Activated CD8-positive, alpha-beta memory T cell treated with anti-CD3 and anti-CD28 coated beads for 1 hour (primary cell): Measurements from ENCODE around the gene ZNF30.
"Not testable (repeated sequence)": the region's sequence is repeated elsewhere in the genome, so short reads cannot be mapped to it uniquely, and the experiment has no call there.

Experiments
- DNase-seq, 2 donors: peaks; one replicate each; pipeline ENCODE4 v3.0.0-alpha.2; 2020; ENCODE audit warnings: low read depth in 1 of 2; ENCODE audit errors: extremely low read depth in 1 of 2

The ZNF30 gene

DNA sequence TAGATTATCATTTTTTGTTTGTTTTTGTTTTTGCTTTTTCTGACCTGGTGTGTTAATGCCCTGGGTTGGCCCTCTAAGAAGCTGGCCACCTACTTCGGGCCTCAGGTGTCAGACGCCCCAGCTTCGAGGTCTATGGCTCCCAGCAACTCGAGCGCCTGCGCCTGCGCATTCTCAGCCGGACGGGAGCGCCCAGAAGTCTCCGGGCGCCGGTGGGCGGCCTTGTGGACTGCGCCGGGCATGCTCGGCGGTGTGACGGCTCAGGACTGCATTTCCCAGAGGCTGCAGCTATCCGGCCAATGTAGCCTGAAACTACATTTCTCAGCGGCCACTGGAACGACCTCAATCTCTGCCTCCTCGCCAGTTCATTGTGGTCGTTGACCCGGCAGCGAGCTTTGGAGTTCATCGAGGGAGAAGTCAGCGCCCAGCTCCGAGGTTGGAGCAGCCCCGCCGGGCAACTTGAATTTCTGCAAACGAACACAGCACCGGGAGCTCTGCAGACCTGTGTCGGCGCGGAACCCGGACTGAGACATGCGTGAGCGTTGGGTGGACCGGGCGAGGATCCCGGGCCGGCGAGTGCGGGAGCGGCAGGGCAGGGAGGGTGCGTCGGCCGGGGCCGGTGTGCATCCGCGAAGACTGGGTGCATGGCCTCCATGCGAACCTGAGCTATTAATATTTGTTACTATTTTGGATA is at the start of gene ZNF30:
ZNF30 (plus strand) TSS at position 219 of the 691 bp plus-strand sequence. CDS start 3,045 bp downstream, outside the sequence.
- peak; percentile 58 to 76 for DNase-seq

DNA sequence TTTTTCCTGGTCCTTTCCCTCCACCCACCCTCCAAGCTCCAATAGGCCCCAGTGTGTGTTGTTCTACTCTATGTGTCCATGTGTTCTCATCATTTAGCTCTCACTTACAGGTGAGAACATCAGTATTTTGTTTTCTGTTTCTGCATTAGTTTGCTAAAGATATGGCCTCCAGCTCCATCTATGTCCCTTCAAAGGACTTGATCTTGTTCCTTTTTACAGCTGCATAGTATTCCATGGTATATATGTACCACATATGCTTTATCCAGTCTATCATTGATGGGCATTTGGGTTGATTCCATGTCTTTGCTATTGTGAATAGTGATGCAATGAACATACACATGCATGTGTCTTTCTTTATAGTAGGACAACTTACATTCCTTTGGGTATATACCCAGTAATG is 47.1 kb upstream of the ZNF30 start:
- DNase-seq, result no peak

DNA sequence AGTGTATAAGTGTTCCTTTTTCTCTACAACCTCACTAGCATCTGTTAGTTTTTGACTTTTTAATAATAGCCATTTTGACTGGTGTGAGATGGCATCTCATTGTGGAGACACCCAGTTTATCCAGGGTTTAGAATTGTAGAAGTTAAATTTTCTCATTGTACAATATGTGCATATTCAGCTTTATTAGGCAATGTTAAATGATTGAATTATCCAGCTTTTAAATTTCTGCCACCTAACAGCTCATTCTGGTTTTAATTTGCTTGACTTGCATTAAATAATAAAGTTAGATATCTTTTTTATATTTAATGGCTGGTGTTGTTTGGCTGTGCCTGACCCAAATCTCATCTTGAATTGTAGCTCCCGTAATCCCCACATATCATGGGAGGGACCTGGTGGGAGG is 46.7 kb upstream of the ZNF30 start:
- DNase-seq, result no peak

DNA sequence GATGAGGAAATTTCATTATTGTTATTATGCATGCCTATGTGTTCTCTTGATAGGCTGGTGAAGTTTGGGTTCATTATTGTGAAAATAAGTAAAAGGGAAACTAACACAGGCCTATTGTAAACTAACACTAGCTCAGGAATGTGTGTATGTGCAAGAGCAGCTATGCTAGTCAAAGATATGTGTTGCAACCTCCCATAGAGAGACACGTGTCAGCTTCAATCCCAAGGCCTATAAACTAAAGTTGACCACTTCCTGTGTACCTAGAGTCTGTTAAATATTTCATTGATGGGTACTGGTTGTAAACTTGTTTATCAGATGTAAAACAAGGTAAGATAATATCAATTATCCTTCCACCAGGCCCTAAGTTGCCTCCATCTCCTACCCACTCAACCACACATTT is 44.7 kb upstream of the ZNF30 start:
- DNase-seq, result no peak

DNA sequence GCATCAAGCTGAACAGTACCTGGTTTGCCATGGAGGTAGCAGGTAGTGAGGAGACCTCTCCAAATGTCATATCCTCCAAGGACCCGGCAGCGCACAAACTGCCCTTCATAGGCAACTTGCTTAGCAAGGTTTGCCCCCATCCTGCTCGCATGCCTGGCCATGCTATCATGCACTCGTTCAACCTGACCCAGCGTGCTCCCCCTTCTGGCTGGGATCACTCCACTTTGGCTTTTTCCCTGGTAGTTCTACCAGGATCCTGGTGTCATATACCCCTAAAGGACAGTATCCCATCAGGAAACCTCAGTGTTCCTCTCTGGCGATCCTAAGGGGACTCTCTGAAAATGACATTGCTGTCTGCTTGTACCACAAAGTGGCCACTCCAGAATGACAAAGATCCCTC is 38.6 kb upstream of the ZNF30 start:
- DNase-seq, result no peak

DNA sequence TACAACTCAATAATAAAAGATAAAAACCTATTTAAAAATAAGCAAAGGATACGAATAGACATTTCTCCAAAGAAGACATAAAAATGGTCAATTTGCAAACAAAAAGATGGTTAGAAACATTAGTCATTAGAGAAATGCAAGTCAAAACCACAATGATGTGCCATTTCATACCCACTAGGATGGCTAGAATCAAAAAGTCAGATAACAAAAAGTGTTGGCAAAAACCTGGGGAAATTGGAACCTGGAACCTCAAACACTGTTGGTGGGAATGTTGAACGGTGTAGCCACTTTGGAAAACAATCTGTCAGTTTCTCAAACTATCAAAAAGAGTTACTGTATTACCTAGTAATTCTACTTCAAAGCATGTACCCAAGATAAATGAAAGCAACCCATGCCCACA is 26.5 kb upstream of the ZNF30 start:
- no peak for DNase-seq

DNA sequence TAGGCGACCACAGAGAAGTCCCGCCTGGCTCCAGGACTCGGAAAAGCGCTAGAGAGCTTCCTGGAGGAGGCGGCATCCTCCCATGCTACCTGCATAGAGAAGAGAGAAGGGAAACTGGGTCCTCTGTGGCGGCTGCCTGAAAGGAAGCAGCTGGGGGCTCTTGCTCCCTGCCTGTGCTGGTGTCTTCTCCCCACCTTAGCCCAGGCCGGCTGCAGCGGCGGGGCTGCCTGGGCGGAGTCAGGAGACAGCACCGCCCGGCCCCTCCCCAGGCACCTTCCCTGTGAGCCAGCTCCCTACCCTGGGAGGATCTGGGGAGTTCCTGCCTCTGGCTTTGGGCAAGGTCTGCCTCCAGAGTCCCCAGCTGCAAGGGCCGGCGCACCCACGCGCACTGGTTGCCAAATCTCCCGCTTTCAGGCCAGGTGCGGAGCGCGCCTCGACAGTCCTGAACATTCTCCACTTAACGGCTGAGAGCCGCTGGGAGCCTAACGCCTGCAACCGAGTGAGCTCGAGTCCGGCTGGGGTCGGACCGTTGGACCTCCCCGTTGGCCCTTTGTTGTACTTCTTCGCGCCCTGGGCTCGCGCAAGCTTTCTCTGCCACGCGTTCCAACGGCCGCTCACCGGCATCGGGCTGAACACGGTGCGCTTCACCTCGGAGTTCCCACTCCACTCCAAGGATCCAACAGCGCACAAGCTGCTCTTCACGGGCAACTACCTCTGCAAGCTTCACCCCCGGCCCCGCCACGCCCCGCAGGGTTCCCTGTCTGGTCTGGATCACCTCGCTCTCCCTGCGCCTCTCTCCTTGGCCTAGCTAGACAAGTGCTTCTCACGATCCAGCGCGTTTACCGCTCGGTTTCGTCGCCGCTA is 21.8 kb upstream of the ZNF30 start:
- no peak for DNase-seq

DNA sequence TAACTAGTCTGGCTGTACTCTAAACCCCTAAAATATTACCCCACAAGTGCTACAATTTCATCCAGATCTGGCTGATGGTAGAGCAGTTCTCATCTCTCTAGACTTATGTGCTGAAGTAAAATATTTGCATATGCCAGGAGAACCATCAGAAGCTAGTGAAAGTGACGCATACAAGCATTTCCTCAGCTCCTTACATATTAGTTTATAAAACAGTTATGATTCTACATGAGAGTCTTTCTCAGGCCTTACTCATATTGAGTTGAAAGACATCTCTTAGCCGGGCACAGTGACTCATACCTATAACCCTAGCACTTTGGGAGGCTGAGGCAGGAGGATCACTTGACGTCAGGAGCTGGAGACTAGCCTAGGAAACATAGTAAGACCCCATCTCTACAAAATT is 15.9 kb upstream of the ZNF30 start:
- DNase-seq, result no peak

DNA sequence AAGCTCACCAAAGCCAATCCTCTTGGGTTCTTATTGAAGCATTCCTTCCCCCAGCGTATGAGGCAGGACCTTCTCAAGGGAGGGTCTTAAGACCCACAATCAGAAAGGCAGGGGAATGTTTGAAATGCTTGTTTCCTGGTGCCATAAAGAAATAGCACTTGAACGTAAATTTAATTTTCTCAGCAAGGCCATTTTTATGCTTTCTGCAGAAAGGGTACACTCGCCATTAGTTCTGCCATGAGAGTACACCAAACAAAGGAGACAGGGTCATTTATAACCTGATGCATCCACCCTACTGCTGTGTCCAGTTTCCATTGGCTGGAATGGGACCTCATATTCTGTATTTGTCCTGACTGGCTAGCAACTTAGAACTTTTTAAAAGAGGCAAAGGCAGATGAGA is 9.6 kb upstream of the ZNF30 start:
- not testable (repeated sequence) for DNase-seq

DNA sequence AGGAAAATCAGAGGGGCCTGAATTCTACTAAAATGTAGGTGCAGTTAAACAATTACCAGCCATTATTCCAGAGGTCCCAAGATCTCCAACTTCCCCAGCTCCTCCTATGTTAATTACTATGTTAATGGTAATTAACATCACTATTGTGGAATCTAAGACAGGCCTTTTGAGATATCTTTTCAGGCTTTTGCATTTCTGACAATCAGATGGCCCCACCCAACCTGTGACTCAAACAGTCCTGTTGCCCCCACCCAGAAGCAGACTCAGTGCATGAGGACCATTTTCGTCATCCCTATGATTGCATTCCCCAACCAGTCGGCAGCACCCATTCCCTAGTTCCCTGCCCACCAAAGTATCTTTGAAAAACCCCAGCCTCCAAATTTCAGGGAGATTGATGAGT is 8.5 kb upstream of the ZNF30 start:
- DNase-seq, result no peak

DNA sequence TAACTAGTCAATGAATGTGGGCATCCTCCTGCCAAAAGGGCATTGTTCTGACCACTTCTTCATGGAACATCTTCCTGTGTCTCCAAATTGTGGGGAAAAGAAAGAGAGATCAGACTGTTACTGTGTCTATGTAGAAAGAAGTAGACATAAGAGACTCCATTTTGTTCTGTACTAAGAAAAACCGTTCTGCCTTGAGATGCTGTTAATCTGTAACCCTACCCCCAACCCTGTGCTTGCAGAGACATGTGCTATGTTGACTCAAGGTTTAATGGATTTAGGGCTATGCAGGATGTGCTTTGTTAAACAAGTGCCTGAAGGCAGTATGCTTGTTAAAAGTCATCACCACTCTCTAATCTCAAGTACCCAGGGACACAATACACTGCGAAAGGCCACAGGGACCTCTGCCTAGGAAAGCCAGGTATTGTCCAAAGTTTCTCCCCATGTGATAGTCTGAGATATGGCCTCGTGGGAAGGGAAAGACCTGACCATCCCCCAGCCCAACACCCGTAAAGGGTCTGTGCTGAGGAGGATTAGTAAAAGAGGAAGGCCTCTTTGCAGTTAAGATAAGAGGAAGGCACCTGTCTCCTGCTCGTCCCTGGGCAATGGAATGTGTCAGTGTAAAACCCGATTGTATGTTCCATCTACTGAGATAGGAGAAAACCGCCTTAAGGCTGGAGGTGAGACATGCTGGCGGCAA is 6.5 kb upstream of the ZNF30 start:
- not testable (repeated sequence) for DNase-seq

DNA sequence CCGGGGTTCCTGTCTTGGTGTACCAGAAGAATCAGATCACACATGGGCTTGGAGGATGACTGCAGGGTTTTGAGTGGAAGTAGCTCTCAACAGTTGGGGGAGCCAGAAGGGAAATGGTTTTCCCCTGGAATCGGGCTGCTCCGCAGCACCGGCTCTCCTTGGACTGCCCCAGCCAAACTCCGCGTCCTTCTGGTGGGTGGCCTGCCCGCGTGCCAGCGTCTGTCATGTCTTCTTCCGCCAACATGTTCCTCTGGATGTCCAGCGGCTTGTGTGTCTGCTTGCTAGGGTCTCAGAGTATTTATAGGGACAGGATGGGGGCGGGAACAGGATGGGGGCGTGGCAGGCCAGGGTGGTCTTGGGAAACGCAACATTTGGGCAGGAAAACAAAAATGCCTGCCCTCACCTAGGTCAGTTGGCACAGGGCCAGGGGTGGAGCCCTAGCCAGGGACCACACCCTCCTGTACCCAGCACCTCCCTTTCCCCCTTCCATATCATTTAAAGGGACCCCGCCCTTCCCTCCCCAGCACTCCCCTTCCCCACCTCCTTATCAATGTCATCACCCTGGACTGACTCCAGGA is 1.3 kb upstream of the ZNF30 start:
- no peak for DNase-seq

DNA sequence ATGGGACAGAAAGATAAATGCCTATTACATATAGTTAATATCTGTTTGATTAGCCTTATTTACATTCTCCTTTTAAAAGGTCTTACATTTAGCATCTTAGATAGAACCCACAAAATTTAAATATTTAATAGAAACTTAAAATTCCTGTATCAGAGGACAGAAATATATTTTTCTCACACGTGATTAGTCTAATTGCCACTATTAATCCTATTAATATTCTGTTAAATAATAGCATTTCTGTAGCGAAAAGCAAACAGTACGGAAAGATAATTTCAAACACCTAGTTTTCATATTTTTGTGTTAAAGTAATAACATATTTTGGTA is 380 bp upstream of the ZNF30 start:
- DNase-seq, result no peak

DNA sequence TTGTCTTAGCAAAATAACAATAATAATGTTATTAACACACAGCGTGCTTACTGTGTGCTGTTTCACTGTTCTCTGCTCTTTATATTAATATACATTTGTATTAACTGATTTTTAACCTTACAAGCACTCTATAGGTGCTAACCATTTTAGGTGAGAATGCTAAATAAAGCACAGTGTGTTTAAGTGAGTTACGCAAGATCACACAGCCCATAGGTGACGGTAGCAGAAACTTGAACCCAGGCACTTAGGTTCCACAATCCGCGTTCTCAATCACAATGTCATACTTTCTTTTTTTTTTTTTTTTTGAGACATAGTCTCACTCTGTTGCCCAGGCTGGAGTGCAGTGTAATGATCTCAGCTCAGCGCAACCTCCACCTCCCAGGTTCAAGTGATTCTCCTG is 5.8 kb downstream of the ZNF30 start:
- no peak for DNase-seq

DNA sequence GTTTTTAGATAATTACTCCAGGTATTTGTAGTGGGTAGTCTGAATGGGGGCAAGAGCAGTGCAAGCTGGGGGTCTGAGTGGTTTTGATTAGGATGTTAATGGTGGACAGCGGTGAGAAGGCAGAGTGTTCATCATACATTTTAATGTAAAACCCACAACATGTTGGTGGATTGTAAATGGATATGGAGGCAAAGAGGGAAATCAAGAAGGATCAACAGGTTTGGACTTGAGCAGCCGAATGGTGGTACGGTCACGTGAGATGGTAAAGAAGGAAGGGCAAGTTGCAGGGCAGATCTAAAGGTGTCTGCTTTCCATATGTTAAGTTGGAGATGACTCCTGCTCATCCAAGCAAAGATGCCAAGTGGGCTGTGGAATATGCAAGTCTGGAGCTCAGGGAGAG is 9.5 kb downstream of the ZNF30 start:
- DNase-seq, result no peak

DNA sequence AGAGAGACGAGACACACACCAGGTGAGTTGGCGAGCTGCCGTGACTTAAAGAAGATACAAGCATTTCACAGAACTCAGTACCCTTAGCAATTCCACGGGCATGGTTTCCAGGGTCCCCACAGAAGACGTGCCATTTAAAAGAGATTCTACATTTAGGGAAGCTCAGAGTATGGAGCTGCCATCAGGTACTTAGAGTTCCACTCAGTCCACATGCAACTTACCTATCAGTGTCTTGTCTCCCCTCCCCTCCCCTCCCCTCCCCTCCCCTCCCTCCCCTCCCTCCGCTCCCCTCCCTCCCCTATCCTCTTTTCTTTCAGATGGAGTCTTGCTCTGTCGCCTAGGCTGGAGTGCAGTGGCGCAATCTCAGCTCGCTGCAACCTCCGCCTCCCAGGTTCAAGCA is 12.2 kb downstream of the ZNF30 start:
- no peak for DNase-seq

DNA sequence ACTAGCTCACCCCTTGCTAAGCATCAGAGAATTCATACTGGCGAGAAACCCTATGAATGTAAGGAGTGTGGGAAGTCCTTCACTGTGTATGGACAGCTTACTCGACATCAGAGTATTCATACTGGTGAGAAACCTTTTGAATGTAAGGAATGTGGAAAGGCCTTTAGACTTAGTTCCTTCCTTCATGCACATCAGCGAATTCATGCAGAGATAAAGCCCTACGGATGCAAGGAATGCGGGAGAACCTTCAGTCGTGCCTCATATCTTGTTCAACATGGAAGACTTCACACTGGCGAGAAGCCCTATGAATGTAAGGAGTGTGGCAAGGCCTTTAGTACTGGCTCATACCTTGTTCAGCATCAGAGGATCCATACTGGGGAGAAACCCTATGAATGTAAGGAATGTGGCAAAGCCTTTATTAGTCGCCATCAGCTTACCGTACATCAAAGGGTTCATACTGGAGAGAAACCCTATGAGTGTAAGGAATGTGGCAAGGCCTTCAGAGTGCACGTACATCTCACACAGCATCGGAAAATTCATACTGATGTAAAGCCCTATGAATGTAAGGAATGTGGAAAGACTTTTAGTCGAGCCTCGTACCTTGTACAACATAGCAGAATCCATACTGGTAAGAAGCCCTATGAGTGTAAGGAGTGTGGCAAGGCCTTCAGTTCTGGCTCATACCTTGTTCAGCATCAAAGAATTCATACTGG is 17.3 kb downstream of the ZNF30 start:
- no peak for DNase-seq

DNA sequence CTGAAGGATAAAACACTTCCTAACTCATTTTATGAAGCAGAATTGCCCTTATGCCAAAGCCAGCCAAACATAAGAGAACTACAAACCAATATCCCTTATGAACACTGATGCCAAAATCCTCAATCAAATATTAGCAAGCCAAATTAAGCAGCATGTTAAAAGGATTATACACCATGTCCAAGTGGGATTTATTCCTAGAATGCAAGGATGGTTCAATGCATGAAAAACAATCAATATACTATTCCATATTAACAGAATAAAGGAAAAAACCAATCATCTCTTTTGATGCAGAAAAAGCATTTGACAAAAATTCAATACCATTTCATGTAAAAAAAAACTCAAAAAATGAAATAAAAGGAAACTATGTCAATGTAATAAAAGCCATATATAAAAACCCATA is 26.4 kb downstream of the ZNF30 start:
- DNase-seq, result no peak

DNA sequence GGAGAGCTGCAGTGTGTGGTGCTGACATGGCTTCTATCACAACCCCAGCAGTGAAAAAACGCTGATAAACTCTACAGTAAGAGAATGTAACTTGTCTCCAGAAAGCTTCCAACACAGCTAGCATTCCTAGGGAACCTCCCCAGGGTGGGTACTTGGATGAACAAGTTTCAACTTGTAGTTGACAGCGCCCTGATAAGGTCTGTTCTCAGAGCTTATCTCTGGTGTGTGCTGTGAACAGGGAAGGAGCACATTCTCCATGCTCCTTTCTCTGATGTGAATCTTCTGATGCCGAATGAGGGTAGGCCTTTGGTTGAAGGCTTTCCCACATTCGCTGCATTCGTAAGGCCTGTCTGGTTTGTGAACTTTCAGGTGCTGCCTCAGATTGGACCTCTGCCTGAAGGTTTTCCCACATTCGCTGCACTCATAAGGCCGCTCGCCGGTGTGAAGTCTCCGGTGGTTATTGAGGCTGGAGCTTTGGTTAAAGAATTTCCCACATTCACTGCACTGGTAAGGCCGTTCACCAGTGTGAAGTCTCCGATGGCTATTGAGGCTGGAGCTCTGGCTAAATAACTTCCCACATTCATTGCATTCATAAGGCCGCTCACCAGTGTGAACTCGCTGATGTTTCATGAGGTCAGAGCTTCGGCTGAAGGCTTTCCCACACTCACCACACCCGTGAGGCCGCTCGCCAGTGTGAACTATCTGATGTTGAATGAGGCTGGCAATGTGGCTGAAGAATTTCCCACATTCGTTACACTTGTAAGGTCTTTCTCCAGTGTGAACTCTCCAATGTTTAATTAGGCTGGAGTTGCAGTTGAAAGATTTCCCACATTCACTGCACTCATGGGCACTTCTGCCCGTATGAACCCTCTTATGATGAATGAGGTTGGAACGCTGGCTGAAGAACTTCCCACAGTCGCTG is 31.4 kb downstream of the ZNF30 start:
- DNase-seq, result no peak

DNA sequence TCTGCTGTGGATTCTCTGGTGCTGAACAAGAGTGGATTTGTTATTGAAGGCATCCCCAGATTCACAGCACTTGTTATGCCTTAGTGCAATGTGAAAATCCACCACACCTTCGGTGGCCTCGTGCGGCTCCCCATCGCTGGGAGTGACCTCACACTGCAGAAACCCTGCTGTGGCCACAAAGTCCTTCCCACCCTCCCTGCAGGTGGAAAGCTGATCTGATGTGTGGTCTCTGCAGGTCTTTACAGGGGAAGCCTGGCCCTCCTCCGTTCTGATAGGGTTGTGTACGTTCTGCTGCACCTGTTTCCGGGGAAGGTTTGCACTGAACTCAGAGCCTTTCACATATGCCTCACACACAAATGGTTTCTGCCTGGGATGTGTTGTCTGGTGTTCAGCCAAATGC is 32.3 kb downstream of the ZNF30 start:
- DNase-seq, result no peak
